Liver (tissue), 3 donors: ENCODE results near the gene ZNF334.

Experiments
- CTCF ChIP-seq: fragments of 150-350 bp; IDR thresholded peaks from 2 replicates; pipeline ENCODE4 v1.5.1; 2017; ENCODE audit warnings: improper control_type of control experiment, low read depth, low read length; ENCODE audit not compliant: missing input control
- FOXA1 ChIP-seq: IDR thresholded peaks from 2 replicates; pipeline ENCODE4 v1.6.1; 2016; ENCODE audit warnings: antibody characterized with exemption
- GABPA ChIP-seq, 2 donors: IDR thresholded peaks in 1 of 2; conservative IDR thresholded peaks in 1 of 2; 2 replicates each; pipeline ENCODE4 v1.6.1; 2016; ENCODE audit warnings: antibody characterized with exemption in 2 of 2, mild to moderate bottlenecking in 1 of 2, moderate library complexity in 1 of 2
- JUND ChIP-seq, 2 donors: IDR thresholded peaks; 2 replicates each; pipeline ENCODE4 v1.6.1; 2016; ENCODE audit warnings: antibody characterized with exemption in 2 of 2
- MAX ChIP-seq: IDR thresholded peaks from 2 replicates; pipeline ENCODE4 v1.6.1; 2016; ENCODE audit warnings: antibody characterized with exemption
- RXRA ChIP-seq, 2 donors: IDR thresholded peaks; 2 replicates each; pipeline ENCODE4 v1.6.1; 2017 to 2018; ENCODE audit warnings: antibody characterized with exemption in 2 of 2, mild to moderate bottlenecking in 1 of 2
- SP1 ChIP-seq: IDR thresholded peaks from 2 replicates; pipeline ENCODE4 v1.6.1; 2018; ENCODE audit warnings: antibody characterized with exemption, mild to moderate bottlenecking
- TAF1 ChIP-seq: conservative IDR thresholded peaks from 2 replicates; pipeline ENCODE4 v1.6.1; 2016; ENCODE audit warnings: antibody characterized with exemption, mild to moderate bottlenecking
- YY1 ChIP-seq: IDR thresholded peaks from 2 replicates; pipeline ENCODE4 v1.6.1; 2016; ENCODE audit warnings: antibody characterized with exemption, mild to moderate bottlenecking
- ZBTB33 ChIP-seq: IDR thresholded peaks from 2 replicates; pipeline ENCODE4 v1.6.1; 2016; ENCODE audit warnings: antibody characterized with exemption
- TF ChIP-seq, protein P1 (sequence below): IDR thresholded peaks from 2 replicates; pipeline ENCODE4 v1.6.1; 2016; ENCODE audit warnings: antibody characterized with exemption
- TF ChIP-seq, protein P2 (sequence below): IDR thresholded peaks from 2 replicates; pipeline ENCODE4 v1.6.1; 2016; ENCODE audit warnings: antibody characterized with exemption, mild to moderate bottlenecking
- donor health status: healthy.
- donor health status: healthy.

DNA sequence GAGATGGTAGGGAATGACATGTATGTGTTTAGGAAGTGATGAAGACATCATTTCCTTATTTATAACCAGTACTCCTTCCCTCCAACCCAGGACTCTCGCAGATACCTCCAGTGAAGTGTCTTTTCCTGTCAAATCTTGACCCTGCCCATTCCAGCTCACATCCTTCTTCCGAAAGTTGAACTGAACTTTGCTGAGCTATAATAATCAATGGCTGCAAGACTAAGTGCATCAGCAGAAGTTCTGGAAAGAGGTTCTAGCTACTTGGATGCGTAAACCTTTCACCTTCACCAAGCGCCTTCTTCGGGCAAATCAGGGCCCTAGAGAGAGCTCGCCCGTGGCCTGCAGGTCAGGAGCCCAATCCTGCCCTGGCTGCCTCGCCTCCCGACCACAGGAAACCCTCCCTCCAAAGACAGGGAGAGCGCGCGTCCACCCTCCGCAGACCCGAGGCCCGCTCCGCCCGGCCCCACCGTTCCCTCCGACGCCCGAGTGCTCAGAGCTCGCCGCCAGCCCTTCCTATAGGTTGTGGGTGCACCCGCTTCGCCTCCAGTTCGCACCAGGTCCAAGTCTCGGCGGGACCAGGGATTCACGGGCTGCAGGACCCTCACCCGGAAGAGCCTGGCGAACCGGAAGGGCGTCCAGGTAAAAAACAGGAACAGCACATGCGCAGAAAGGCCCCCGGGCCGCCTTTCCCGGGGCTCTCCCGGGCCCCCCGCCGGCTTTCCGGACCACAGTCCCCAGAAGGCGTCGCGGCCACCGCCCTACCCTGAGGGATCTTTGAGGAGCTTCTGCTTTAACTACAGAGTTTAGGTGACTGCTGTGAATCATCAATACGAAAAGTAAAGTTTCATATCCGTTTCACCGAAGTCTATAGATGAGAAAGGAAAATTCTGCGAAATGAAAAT is at the start of gene ZNF334:
- TF ChIP-seq CTCF (no peak), FOXA1 (no peak), JUND (IDR thresholded peaks at IDR 0.05) (no peak), TAF1 (no peak), ZBTB33 (no peak), RXRA (IDR thresholded peaks at IDR 0.05) (peak in 1 of 2 donors; percentile 8), SP1 (no peak), YY1 (no peak), MAX (no peak), GABPA (IDR thresholded peaks at IDR 0.05 in 1 of 2, conservative IDR thresholded peaks at IDR 0.05 in 1 of 2) (peak; percentile 69 to 89)
- TF ChIP-seq, protein P1, sequence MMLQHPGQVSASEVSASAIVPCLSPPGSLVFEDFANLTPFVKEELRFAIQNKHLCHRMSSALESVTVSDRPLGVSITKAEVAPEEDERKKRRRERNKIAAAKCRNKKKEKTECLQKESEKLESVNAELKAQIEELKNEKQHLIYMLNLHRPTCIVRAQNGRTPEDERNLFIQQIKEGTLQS, result no peak
- TF ChIP-seq, protein P2, sequence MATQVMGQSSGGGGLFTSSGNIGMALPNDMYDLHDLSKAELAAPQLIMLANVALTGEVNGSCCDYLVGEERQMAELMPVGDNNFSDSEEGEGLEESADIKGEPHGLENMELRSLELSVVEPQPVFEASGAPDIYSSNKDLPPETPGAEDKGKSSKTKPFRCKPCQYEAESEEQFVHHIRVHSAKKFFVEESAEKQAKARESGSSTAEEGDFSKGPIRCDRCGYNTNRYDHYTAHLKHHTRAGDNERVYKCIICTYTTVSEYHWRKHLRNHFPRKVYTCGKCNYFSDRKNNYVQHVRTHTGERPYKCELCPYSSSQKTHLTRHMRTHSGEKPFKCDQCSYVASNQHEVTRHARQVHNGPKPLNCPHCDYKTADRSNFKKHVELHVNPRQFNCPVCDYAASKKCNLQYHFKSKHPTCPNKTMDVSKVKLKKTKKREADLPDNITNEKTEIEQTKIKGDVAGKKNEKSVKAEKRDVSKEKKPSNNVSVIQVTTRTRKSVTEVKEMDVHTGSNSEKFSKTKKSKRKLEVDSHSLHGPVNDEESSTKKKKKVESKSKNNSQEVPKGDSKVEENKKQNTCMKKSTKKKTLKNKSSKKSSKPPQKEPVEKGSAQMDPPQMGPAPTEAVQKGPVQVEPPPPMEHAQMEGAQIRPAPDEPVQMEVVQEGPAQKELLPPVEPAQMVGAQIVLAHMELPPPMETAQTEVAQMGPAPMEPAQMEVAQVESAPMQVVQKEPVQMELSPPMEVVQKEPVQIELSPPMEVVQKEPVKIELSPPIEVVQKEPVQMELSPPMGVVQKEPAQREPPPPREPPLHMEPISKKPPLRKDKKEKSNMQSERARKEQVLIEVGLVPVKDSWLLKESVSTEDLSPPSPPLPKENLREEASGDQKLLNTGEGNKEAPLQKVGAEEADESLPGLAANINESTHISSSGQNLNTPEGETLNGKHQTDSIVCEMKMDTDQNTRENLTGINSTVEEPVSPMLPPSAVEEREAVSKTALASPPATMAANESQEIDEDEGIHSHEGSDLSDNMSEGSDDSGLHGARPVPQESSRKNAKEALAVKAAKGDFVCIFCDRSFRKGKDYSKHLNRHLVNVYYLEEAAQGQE, result no peak
